ENCODE results near the gene CCHCR1. TPM values are rescaled to one million over a fixed set of nuclear protein-coding genes. Genes with fewer than 3 reads are reported as not detected.

CCHCR1 gene
- total RNA-seq, 1 donor from 2014 or later: 36.8 TPM

DNA sequence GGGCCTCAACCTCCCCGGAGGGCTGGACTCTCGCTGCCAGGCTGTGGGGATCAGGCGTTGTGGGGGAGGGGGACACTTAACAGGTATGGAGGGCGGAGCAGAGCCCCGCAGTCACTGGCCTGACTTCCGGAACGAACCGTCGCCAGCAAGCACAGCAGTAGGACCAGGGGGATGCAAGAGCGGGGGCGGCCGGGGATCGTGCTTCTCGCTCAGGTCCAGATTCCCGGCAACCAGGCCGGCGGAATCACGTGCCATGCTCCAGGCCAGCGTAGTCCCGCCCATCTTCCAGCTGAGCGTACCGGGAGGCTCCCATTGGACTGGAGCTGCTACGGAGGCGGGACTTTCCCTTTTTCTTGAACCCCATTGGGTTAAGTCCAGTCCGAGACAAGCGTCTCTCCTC, 22.9 kb upstream of the CCHCR1 start:
- no peak for DNase-seq (ENCODE audit: extremely low spot score, unreplicated experiment)
- Mint-ChIP-seq H3K27me3 (peaks cover 16% of the 10 kb centered on the region), H3K4me1 (ENCODE audit: unreplicated experiment) (no peaks in the 10 kb centered on the region), H3K27ac (no peak overlapping the region), H3K36me3 (no peaks in the 10 kb centered on the region), H3K4me3 (no peak overlapping the region), H3K9me3 (no peaks in the 10 kb centered on the region)
- TF ChIP-seq, protein P1, sequence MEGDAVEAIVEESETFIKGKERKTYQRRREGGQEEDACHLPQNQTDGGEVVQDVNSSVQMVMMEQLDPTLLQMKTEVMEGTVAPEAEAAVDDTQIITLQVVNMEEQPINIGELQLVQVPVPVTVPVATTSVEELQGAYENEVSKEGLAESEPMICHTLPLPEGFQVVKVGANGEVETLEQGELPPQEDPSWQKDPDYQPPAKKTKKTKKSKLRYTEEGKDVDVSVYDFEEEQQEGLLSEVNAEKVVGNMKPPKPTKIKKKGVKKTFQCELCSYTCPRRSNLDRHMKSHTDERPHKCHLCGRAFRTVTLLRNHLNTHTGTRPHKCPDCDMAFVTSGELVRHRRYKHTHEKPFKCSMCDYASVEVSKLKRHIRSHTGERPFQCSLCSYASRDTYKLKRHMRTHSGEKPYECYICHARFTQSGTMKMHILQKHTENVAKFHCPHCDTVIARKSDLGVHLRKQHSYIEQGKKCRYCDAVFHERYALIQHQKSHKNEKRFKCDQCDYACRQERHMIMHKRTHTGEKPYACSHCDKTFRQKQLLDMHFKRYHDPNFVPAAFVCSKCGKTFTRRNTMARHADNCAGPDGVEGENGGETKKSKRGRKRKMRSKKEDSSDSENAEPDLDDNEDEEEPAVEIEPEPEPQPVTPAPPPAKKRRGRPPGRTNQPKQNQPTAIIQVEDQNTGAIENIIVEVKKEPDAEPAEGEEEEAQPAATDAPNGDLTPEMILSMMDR (conservative IDR thresholded peaks at IDR 0.05): no peak

DNA sequence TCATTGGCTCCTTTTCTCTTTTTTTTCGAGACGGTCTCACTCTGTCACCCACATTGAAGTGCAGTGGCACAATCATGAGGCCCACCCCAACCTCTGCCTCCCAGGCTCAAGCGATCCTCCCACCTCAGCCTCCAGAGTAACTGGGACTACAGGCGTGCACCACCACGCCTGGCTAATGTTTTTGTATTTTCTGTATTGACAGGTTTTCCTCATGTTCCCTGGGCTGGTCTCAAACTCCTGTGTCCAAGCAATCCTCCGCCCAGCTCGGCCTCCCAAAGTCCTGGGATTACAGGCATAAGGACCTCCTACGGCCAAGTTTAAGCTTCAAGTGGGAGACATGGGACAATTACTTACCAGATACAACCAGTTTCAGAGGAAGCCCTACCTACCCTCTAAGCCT, 22.3 kb upstream of the CCHCR1 start:
- H3K27ac Mint-ChIP-seq: no peak overlapping the region
- peaks cover 16% of the 10 kb centered on the region for H3K27me3 Mint-ChIP-seq
- H3K4me1 Mint-ChIP-seq (ENCODE audit: unreplicated experiment): no peaks in the 10 kb centered on the region
- no peaks in the 10 kb centered on the region for H3K9me3 Mint-ChIP-seq
- TF ChIP-seq, protein P1 (conservative IDR thresholded peaks at IDR 0.05): no peak
- H3K4me3 Mint-ChIP-seq: no peak overlapping the region
- H3K36me3 Mint-ChIP-seq: no peaks in the 10 kb centered on the region
- DNase-seq (ENCODE audit: extremely low spot score, unreplicated experiment): no peak

DNA sequence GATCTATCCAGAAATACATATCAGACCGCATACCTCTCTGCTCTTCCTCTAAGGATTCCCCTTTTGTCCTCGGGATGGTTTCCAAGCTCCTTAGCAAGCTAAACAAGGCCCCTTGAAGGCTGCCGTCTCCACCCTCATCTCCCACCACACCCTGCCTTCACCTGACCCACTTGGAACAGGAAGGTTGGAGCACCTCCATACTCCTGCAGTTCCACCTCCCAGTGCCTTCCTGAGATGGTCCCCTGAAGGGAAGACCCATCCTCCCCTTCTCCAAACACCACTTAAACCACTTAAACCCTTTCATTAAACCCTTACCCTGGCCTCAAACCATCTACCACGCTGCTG, 21.4 kb upstream of the CCHCR1 start:
- Mint-ChIP-seq H3K9me3 (no peaks in the 10 kb centered on the region), H3K4me3 (no peak overlapping the region), H3K36me3 (no peaks in the 10 kb centered on the region), H3K27ac (no peak overlapping the region), H3K4me1 (ENCODE audit: unreplicated experiment) (no peaks in the 10 kb centered on the region), H3K27me3 (peaks cover 16% of the 10 kb centered on the region)
- TF ChIP-seq, protein P1 (conservative IDR thresholded peaks at IDR 0.05): no peak
- no peak for DNase-seq (ENCODE audit: extremely low spot score, unreplicated experiment)

DNA sequence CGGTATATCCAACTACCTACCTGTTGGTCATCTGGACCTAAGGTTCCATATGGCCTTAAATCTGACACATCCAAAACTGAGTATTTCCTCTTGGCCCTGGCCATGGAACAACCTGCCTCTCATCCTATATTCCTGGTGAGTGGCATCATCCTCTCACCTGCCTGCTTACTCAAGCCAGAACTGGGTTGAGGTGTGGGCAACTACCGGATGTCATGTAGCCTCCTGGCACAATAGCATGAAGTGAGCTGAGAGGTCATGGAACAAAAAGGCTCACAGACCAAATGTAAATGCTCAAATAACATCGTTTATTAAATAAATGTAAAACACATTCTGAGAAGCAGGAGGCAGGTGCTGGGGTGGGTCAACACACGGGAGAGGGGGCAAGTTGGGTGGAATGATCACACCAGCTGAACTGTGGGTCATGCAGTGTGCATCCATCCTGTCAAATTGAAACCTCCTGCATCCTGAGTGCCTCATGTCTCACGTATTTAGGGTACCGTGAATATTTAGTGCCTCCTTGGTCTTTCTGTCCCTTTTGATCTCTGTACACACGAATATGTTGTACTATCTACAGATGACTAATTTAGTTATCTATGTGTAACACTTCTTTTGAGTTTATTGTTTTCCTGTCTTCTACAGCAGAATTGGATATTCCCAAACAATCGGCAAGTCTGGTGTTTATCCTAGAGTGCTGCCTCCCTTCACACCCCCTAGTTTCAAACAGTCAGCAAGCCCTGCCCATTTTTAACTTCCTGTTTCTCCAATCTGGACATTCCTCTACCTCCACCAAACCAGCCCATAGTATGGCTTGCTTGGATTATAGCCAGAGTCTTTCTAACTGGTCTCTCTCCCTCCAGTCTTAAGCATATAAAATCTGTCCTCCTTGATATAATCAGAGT, 20.8 kb upstream of the CCHCR1 start:
- Mint-ChIP-seq H3K36me3 (no peaks in the 10 kb centered on the region), H3K4me1 (ENCODE audit: unreplicated experiment) (no peaks in the 10 kb centered on the region), H3K4me3 (no peak overlapping the region), H3K27ac (no peak overlapping the region), H3K27me3 (peaks cover 13% of the 10 kb centered on the region), H3K9me3 (no peaks in the 10 kb centered on the region)
- no peak for DNase-seq (ENCODE audit: extremely low spot score, unreplicated experiment)
- TF ChIP-seq, protein P1 (conservative IDR thresholded peaks at IDR 0.05): no peak

DNA sequence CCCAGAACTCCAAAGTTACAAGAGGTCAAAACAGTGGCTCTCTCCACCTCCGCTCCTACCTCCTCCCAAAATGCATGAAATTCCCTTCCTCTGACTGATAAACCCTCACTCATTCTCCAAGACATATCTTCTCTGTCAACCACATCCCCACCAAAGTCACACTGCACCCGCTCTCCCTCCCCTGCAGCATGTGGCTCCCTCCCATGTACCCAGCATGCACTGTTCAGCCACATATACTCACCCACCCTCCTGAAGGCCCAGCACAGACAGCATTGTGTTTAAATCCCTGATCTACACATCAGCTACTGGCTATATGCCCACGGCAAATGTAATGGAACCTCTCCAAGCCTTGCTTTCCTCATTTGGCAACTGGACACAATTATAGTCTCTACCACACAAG, 18.4 kb upstream of the CCHCR1 start:
- Mint-ChIP-seq H3K36me3 (no peaks in the 10 kb centered on the region), H3K27ac (no peak overlapping the region), H3K27me3 (peaks cover 20% of the 10 kb centered on the region), H3K9me3 (no peaks in the 10 kb centered on the region), H3K4me1 (ENCODE audit: unreplicated experiment) (peaks cover 9% of the 10 kb centered on the region), H3K4me3 (no peak overlapping the region)
- DNase-seq (ENCODE audit: extremely low spot score, unreplicated experiment): no peak
- TF ChIP-seq, protein P1 (conservative IDR thresholded peaks at IDR 0.05): no peak

All from type B pancreatic cell (in vitro differentiated cells).